HG03460 (cell line): ENCODE data around the gene LOXHD1.

Experiments
- ATAC-seq: cut with Tn5 transposase; IDR thresholded peaks from one replicate; pipeline ENCODE4 v1.9.1; 2021; ENCODE audit not compliant: unreplicated experiment

The LOXHD1 gene, protein sequence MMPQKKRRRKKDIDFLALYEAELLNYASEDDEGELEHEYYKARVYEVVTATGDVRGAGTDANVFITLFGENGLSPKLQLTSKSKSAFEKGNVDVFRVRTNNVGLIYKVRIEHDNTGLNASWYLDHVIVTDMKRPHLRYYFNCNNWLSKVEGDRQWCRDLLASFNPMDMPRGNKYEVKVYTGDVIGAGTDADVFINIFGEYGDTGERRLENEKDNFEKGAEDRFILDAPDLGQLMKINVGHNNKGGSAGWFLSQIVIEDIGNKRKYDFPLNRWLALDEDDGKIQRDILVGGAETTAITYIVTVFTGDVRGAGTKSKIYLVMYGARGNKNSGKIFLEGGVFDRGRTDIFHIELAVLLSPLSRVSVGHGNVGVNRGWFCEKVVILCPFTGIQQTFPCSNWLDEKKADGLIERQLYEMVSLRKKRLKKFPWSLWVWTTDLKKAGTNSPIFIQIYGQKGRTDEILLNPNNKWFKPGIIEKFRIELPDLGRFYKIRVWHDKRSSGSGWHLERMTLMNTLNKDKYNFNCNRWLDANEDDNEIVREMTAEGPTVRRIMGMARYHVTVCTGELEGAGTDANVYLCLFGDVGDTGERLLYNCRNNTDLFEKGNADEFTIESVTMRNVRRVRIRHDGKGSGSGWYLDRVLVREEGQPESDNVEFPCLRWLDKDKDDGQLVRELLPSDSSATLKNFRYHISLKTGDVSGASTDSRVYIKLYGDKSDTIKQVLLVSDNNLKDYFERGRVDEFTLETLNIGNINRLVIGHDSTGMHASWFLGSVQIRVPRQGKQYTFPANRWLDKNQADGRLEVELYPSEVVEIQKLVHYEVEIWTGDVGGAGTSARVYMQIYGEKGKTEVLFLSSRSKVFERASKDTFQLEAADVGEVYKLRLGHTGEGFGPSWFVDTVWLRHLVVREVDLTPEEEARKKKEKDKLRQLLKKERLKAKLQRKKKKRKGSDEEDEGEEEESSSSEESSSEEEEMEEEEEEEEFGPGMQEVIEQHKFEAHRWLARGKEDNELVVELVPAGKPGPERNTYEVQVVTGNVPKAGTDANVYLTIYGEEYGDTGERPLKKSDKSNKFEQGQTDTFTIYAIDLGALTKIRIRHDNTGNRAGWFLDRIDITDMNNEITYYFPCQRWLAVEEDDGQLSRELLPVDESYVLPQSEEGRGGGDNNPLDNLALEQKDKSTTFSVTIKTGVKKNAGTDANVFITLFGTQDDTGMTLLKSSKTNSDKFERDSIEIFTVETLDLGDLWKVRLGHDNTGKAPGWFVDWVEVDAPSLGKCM (N-terminal part only)

DNA sequence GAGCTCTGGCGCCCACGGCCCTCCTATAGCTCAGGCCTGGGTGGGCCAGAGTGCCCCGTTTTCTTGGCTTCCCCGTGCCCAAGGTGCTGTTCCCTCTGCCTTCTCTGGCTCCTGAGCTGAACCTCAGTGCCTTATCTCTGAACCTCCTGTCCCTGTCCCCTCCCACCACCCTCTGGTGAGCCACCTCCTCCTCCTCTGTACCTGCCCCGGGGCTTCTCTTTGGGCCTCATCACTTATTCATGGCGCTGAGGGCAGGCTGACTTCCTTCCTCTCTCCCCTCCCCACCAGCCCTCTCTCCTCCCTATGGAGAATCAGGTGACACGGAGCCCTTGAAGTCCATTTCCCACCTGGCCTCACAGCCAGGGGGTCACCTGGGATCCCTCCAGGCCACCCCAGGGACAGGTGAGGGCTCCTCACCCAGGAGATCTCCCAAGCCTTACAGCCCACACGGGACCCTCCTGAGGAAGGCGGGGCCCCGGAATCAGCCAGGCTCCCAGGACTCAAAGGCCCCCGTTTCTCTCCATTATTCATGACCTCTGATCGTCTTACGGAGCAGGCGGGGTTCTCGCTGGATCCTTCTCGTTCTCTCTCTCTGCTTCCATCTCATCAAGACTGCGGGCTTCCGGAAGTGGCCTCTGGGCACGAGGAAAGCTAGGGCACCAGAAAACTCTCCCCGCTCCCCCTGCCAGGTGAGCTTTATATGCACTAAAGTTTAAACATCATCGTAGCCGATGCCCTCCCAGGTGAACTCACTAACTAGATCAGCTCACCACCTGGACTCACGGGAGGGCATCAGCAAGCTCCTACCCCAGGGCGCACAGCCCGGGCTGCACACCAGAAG lies at the start of gene LOXHD1:
Gene LOXHD1, minus strand, starts transcription at position 106 of the 841 bp plus-strand sequence. CDS start 187 bp downstream, outside the sequence.
- no peak for ATAC-seq

DNA sequence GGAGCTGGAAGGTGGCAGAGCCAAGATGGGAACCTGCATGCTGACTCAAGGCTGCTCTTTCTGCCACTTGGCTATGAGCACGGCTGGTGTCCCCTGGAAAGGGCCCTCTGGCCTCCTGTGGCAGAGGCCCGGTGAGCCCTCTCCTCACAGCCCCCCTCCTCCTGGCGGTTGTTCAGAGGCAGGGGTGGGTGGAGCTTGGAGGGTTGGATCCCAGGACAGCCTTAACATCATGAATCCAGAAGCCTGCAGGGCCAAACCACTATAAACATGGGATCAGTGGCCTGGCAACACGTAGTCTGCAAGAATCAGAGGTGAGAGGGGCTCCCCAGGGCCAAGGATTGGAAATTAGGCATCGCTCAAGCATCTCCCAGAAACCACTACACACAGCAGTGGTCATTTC lies 48.5 kb upstream of the LOXHD1 start:
- ATAC-seq: no peak

DNA sequence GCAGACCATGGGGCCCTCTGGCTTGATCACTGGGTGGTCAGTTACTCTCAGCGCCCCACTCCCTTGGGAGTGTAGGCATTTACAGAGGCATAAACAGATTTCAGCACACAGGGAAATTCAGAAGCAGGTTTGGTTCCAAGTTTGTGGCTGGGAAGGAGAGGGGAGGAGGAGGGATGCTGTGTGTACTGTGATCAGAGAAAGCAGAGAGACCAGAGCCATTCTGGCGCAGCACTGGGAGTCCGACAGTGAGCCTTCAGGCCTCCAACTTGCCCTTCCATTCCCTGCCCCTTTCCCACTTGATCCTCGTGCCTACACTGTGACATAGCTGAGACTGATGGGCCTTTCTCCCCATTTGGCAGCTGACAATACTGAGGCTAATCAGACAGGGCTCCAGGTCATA lies 47.8 kb upstream of the LOXHD1 start:
- no peak for ATAC-seq

DNA sequence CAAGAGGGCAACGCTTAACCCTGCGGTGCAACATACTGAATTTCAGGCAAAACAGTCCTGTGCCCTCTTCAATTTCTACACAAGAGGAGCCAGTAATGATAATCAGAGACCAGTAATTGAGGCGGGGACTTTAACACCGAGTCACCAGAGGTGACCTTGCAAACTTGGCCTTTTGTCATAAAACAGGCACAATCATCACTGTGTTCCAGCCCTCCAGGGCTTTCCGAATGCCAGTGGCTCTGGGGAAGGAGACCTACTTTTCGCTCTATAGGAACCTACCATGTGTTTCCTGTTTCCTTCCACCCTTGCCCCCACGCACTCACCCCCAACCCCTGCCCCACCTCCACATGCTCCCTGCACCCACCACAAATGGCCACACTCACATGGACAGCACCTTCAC lies 47.2 kb upstream of the LOXHD1 start:
- no peak for ATAC-seq

DNA sequence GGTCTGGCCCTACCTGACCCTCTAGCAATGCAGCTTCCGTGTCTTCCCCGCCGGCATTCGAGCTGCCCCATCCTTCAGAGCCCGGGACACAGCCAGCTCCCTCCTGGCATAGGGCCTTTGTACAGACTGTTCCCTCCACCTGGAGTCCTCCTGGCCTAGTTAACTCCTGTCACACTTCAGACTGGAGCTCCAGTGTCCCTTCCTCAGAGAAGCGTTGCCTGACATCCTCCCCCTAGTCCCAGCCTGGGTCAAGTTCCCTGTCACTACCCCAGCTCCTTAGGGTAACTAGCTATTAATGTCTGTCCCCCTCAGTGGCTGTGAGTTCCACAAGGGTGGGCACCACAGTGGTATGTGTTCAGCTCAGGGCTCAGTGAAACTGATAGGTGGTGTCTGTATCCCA lies 45.5 kb upstream of the LOXHD1 start:
- no peak for ATAC-seq

DNA sequence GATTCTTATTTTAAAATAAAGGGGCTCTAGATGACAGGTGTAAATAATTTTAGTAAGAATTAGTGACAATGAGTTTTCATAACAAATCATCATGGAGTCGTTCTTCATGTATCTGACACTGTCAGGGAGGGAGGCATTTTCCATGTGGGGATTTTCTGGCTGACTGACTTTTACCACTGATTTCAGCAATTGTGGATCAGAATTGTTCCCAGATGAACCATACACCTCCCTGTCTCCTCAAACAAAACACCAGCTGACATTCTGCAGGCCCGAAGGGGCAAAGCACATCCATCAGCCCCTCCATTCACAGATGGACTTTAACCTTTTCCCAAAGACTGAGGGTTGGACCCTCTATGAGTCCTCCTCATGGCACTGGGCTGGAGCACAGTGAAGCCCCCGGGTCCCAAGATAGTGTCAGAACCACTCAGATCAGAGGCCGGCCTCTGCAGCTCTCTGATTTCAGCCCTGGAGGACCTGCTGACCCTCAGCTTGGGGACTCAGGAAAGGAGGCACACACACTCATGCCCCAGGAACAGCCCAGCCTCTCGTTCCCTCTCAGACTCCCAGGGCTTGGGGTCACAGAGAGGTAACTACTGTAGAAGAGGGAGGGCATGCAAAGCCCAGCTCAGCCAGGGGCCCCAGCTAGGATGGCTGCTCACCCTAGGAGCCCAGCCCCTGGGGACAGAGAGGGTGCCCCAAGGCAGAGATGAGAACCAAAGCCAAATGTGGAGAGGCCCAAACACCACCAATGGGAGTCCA lies 43.2 kb upstream of the LOXHD1 start:
- no peak for ATAC-seq

DNA sequence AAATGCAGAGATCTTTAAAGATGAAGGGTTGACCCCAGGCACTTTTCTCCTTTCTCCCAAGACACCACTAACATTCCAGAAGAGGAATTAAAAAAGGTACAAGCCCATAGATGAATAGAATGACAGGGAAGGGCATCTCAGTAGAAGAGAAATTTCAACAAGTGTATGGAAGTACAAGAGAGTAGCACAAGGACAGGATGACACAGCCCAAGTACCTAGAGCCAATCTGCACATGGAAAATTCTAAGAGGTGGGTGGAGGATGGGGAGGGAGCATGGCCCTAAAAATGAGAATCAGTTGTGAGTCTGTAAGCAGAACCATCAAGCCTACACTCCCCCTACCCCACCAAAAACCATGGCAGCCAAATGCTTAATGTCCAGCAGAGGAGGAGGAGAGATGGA lies 39.7 kb upstream of the LOXHD1 start:
- ATAC-seq: no peak

DNA sequence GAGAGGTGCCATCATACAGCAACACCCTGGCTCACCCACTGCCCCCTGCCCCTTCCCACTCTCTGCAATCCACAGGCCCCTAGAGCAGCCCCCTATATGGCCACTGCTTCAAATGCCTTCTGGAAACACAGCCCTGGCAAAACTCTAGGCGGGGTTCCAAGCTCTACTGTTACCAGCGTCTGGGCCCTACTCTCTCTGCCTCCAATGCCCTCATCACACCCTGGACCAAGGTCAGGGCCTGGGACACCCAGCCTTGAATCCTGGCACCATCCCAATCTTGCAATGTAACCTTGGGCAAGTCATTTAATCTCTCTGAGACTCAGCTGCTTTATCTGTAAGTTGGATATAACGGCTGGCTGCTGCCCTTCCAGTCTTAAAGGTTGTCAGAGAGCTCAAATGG lies 39.2 kb upstream of the LOXHD1 start:
- ATAC-seq: no peak

DNA sequence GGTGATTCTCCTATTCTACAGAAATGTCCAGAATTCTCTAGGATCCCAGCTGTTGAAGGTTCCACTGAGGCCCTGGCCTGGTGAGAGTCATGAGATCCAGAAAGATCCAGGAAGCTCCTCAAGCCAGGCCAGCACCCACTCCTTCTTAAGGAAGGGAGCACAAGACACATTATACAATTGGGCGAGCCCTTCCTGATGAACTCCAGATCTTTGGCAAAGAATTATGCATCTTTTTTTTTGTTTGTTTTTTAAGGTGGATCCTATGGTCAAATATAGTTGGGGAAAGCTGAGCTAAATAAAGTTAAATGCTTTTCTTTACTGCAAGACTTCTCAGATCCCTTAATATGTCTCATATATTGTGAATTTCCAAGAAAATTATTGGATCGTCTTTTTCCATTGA lies 37.0 kb upstream of the LOXHD1 start:
- ATAC-seq: no peak

DNA sequence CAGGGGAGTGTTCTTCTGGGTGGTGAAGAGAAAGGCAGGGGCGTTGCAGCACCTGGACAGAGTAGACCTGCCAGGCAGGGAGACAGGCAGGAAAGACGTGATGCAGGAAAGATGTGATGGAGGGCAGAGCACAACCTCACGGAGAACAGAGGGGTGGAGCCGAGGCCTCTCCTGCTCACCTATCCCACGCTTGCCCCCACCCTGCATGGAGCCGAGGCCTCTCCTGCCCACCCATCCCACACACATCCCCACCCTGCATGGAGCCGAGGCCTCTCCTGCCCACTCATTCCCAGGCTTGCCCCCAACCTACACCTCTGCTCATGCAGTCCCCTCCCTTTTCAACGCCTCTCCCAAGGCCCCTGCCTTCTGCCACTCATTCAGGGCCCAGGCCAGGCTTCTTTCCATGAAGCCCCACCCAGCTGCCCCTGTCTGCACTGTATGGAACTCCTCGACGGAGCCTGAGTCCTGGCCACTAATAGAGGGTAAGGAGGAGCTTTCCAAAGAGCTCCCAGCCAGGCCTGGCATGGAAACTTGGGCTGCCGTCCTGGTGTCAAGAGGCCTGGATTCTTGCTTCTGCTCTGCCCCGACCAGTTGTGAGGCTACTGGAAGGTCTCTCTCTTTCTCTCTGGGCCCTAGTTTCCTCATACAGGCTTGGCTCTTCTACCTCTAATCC lies 32.0 kb upstream of the LOXHD1 start:
- no peak for ATAC-seq

DNA sequence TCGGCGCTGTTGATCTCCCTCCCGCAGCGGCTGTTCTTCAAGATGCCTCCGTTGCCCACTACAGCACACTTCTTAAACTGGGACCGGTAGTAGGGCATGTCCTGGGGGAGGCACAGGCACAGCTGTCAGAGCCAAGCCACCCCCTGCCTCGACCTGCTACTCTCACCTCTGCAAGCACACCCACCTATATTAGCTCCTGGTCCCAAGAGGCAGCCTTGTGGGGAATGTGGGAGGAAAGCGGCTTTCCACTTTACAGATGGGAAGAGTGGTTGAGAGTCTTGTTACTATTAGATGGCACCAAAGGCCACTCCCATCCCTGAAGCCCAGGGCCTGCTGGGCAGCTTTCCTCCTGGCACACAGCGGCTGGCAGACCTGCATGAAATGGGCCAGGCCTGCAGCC lies 29.2 kb upstream of the LOXHD1 start:
- no peak for ATAC-seq

DNA sequence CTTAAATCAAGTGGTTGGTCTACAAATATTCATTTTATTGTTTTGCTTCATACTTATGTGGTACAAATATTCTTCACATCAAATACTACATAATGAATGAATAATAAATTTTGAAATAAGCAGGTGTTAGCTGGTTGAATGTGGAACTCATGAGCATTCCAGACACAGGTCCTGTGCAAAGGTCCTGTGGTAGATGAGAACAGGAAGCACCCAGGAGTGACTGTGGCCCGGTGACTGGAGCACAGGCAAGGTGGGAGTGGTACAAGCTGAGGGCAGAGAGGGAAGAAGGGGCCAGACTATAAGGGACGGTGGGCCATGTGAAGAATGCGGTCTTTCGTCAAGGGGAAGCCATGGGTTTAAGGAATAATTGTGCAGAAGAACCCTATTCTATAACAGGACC lies 26.2 kb upstream of the LOXHD1 start:
- no peak for ATAC-seq

DNA sequence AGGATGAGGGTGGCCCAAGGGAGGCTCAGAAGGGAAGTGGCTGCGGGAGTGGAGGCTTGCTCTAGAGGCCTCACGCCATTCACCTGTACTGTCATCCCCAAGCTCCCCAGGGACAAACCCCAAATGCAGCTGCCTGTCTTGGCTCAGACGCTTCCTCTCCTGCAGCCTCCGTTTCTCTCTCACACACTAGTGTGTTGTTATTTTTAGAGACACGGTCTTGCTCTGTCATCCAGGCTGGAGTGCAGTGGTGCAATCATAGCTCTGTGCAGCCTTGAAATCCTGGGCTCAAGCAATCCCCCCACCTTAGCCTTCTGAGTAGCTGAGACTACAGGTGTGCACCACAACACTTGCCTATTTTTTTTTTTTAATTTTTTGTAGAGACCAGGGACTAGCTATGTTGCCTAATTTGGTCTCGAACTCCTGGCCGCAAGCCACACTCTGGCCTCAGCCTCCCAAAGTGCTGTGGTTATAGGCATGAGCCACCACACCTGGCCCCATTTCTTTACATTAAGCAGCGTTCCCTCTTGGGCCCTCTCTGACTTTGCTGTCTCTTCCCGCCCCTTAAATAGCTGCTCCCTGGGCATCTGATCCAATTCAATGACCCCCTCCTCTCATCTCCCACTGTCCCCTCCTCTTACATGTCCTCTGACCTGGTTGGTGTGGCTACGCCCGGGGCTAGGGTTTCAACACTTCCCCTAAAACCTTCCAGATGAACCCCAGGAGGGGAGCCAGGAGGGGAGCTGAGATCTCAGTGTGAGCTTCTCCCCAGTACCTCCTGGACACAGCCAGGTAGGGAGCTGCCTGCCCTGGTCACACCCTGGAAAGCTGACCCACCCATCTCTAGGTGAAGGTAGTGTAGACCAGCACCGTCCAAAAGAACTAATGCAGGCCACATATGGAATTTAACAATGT lies 24.0 kb upstream of the LOXHD1 start:
- ATAC-seq: no peak

DNA sequence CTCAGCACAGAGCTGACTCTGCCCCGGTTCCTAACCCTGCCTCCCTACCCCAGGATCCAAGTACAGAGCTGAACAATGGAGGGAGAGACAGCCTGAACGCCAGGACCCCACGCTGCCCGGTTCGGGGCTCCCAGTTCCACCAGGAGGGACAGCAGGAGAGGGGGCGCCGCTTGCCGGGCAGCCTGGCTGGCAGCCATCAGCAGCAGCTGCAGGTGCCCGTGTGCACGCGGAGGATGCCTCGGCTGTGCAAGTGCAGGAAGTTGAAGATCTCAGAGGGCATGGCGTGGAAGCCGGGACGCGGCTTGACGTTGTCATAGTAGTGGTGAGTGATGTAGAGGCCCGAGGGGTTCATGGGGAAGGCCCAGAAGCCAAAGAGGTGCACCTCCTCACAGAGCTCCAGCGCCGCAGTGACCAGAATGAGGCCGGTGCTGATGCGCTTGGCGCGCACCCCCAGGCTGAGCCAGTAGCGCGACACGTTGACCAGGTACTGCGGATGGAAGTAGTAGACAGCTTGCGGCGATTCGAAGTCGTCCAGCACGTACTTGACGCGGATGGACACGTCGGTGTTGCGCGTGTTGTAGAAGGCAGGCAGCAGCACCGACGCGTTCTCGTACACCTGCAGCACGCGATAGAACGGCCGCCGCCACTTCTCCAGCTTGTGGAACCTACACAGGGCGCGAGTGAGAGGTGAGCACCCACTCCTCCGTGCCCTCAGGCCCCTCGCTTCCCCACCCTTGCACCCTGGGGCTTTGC lies 23.0 kb upstream of the LOXHD1 start:
- ATAC-seq: no peak

DNA sequence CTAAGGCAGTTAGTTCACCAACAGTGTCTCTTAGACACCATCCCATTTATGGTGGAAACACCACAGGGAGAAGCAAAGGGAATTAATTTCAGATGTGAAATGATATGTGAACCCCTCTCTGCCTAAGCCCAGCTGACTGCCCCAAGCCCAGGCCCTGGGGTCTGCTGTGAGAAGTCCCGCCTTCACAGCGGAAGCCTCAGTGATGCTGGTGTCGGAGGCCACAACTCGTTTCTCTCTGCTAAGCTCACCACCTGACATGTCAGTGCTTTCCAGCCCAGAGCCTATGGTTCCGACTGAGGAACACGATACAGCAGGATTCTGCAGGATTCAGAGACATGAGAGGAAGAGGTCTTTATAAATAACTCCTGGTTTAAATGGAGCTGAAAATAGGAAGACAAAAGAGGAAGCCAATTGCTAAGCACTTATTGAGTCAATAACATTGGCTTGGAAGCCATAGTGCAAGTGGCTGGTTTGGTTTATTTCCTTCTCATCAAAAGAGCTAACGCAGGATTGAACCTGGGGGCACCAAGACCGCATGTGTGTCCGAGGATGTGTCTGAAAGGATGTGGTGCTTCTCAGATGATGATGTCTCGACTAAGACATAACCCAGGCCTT lies 21.9 kb upstream of the LOXHD1 start:
- no peak for ATAC-seq

DNA sequence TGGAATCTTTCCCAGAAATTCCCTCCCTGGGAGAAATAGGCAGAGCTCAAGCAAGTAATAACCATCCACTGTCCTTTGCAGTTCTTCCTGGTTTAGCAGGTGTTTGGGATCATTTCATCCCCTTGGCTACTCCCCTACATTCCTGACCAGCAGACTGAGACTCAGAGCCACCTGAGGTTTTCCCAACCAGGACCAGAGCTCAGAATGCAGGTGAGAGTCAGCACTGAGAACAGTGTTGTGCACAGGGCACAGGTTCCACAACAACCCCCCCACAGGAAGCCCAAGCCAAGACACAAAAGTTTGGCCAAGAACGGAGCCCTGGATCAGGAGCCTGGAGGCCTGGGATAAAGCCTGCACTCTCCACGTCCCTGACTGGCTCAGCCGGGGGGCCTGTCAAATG lies 21.0 kb upstream of the LOXHD1 start:
- no peak for ATAC-seq

DNA sequence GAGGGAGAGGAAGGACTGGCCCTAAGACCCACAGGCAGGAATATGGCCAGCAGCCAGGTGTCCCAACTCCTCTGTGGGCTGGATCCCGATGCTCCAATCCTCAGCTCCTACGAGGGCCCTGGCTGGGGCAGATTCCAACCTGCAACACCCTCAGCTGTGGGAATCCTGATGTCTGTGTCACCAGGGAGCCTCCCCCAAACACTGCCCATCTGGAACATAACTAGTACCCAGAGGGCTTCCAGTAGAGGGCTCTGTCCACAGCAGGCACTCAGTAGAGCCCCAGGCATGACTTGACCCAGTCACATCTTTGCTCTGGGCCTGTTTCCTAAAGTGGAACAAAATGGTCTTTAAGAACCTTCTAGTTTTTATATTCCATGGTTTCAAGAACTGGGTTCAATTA lies 20.6 kb upstream of the LOXHD1 start:
- no peak for ATAC-seq
